Inflammatory macrophage treated with lipopolysaccharide for 1 hour (primary cell): Measurements from ENCODE around the gene GALK1.

Experiments
- DNase-seq, 2 donors: peaks; one replicate each; pipeline ENCODE4 v3.0.0-alpha.2; 2020 to 2022

The GALK1 gene

GRCh38 chr17:75749545-75750389 lies 15.2 kb downstream of the GALK1 start:
- DNase-seq = peak; percentile 53 to 94

DNA sequence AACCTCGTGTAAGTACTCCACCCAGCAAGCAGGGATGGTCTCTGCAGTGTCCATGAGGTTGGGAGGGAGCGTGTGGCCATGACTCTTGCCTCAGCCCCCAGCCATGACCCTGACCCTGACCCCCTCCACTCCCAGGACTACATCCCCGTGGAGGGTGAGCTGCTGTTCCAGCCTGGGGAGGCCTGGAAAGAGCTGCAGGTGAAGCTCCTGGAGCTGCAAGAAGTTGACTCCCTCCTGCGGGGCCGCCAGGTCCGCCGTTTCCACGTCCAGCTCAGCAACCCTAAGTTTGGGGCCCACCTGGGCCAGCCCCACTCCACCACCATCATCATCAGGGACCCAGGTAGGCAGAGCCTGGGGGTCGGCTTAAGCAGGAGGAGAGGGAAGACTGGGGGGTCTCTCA lies 16.3 kb downstream of the GALK1 start:
- no peak for DNase-seq

DNA sequence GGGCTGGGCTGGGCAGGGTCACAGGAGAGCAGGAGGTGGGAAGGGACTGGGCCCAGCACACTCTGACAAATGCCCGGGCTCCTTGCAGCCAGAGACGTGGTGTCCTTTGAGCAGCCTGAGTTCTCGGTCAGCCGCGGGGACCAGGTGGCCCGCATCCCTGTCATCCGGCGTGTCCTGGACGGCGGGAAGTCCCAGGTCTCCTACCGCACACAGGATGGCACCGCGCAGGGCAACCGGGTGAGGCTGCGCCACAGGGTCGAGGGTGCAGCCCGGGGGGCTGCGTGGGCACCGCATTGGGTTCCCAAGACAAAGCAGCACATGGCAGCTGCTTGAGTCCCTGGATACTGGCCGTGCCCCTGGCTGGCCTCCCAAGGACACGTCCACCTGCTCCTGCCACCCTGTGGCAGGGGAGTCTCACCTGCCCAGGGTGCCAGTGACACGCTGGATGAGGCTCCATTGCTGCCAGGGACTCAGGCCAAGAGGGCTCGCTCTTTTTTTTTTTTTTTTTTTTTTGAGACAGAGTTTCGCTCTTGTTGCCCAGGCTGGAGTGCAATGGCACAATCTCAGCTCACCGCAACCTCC lies 21.3 kb downstream of the GALK1 start:
- DNase-seq = no peak

DNA sequence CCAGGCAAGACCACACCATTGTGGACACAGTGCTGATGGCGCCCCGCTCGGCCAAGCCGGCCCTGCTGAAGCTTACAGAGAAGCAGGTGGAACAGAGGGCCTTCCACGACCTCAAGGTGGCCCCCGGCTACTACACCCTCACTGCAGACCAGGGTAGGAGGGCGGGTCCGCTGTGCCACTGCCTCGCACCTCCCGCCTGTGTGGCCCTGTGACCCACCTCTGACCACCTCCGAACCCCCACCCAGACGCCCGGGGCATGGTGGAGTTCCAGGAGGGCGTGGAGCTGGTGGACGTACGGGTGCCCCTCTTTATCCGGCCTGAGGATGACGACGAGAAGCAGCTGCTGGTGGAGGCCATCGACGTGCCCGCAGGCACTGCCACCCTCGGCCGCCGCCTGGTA lies 22.7 kb downstream of the GALK1 start:
- no peak for DNase-seq

DNA sequence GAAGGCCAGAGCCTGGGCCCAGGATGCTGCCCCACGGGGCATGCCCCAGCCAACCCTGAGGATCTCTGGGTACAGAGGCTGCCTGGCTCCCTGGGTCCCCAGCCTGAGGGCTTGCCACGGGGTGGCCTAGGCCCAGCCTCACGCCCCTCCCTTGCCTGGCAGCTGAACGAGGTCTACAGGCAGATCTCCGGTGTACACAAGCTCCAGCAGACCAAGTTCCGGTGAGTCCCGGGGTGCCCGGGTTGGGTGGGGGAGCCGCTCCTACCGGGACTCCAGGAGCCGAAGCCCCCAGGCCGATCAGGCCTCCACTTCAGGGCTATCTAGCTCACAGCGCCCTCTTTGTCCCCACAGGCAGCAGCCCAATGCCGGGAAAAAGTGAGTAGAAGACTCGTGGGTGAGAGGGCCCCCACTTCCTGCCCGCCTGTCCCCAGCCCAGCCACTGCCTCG lies 24.3 kb downstream of the GALK1 start:
- no peak for DNase-seq

GRCh38 chr17:75740215-75740614 lies 24.8 kb downstream of the GALK1 start:
- DNase-seq = no peak

GRCh38 chr17:75739801-75740200 lies 25.2 kb downstream of the GALK1 start:
- no peak for DNase-seq

- no peak for DNase-seq
Observed at GRCh38 chr17:75739174-75739573, 25.8 kb downstream of the GALK1 start.

- DNase-seq = peak; percentile 89 to 92
Observed at GRCh38 chr17:75738218-75738802, 26.7 kb downstream of the GALK1 start.

DNA sequence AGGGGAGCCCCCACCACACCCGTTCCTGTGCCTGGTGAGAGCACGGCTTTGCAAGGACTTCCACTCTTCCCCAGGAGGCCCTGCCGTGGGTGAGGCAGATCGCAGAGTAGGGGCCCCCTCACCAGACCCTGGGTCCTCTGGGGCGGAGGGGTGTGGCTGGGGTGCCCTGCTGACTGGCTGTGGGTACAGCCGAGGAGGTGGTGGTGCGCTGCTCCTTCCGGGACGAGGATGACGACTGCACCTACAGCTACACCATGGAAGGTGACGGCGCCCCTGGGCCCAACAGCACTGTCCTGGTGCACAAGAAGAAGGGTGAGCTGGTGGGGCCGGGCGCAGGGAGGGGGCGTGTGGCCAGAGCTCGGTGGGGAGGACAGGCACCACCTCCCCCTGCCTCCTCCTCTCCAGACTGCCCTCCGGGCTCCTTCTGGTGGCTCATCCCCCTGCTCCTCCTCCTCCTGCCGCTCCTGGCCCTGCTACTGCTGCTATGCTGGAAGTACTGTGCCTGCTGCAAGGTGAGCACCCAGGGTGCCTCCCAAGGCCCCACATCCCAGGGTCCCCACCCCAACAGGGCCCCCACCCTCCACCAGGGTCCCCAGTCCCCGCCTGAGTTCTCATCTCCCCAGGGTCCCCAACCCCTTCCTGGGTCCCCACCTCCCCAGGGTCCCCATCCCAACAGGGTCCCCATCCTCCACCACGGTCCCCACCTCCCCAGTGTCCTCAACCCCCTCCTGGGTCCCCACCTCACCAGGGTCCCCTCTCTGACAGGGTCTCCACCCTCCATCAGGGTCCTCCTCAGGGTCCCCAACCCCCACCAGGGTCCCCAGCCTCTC lies 27.6 kb downstream of the GALK1 start:
- no peak for DNase-seq

- no peak for DNase-seq
Observed at GRCh38 chr17:75736173-75736835, 28.7 kb downstream of the GALK1 start.

DNA sequence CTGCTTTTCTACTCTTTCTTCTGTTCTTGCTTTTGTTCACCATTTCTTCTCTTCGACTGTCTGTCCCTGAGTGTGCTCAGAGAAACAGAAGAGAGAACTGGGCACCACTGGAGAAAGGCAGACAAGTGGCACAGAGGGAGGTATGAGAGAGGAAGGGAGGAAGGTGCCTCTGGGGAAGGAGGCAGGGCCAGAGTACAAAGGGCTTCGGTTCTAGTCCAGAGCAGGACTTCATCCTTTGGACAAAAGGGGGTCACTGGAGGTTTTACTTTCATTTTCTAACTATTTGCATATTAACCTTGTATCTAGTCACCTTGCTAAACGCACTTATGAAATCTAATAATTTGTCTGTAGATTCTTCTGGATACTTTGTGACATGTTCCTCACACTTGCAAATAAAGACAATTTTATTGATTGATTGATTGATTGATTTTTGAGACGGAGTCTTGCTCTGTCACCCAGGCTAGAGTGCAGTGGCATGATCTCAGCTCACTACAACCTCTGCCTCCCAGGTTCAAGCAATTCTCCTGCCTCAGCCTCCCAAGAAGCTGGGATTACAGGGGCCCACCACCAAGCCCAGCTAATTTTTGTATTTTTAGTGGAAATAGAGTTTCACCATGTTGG lies 30.2 kb downstream of the GALK1 start:
- no peak for DNase-seq

DNA sequence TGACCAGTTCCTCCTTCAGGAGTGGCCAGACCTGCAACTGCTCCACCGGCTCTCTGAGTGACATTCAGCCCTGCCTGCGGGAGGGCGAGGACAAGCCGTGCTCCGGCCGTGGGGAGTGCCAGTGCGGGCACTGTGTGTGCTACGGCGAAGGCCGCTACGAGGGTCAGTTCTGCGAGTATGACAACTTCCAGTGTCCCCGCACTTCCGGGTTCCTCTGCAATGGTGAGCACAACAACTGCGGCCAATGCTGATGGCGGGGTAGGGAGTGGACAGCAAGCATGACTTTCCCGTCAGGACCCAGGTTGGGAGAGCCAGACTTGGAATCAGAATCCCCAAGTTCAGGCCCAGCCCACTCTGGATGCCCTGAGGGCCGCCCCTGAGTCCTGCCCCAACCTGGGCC lies 31.5 kb downstream of the GALK1 start:
- DNase-seq = no peak

DNA sequence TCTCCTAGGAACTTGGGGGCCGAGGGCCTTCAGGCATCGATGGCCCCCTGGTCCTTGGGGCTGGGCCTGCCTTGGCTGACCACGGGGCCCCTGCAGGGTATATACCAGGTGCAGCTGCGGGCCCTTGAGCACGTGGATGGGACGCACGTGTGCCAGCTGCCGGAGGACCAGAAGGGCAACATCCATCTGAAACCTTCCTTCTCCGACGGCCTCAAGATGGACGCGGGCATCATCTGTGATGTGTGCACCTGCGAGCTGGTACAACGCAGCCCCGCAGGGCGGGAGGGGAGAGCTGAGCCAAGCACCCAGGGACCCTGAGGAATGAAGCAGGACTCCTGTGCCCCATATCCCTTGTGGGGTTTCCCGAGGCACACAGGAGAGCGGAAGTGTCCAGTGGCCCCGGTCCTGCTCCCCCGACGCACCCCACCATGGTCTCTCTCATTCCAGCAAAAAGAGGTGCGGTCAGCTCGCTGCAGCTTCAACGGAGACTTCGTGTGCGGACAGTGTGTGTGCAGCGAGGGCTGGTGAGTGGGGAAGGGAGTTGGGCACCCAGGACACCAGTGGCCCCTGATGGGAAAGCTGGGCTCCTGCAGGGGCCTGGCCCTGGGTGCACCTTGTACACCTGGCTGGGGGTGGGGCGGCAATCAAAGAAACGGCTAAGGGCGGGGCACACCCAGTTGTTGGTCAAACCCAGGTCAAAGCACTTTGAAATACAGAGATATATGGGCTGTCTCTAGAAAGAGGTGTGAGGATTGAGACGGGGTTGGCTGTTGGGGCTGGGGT lies 33.1 kb downstream of the GALK1 start:
- no peak for DNase-seq

GRCh38 chr17:75731086-75731715 lies 33.8 kb downstream of the GALK1 start:
- DNase-seq = no peak

GRCh38 chr17:75730065-75730464 lies 34.9 kb downstream of the GALK1 start:
- DNase-seq = no peak

- DNase-seq = no peak
Observed at GRCh38 chr17:75729351-75729750, 35.6 kb downstream of the GALK1 start.

DNA sequence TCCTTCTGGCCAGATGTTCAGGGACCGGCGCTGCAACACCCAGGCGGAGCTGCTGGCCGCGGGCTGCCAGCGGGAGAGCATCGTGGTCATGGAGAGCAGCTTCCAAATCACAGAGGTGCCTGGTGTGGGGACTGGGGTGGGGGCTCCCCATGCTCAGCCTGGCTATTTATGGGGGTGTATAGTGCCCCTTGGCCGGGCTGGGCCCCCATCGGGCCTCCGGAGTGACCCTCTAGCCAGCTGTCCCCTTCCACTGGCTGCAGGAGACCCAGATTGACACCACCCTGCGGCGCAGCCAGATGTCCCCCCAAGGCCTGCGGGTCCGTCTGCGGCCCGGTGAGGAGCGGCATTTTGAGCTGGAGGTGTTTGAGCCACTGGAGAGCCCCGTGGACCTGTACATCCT lies 37.6 kb downstream of the GALK1 start:
- no peak for DNase-seq

- DNase-seq = no peak
Observed at GRCh38 chr17:75725504-75725903, 39.5 kb downstream of the GALK1 start.

- DNase-seq = no peak
Observed at GRCh38 chr17:75724016-75725003, 40.7 kb downstream of the GALK1 start.
